T47D (cell line): ENCODE results near the gene ONECUT2.
"Not testable (repeated sequence)": the region's sequence is repeated elsewhere in the genome, so short reads cannot be mapped to it uniquely, and the experiment has no call there.

ENCODE experiments used
- DNase-seq, 2 experiments: peaks; one replicate each; pipeline versions ENCODE4 v3.0.0 to v3.0.0-alpha.2; 2011 to 2012; ENCODE audit warnings: low read depth in 1 of 2, low spot score in 1 of 2
- JUND ChIP-seq: IDR thresholded peaks from 2 replicates; pipeline ENCODE4 v1.6.1; 2012; ENCODE audit warnings: low read depth
- in situ Hi-C: cut with HindIII; loops from 2 replicates; pipeline ENCODE4 v1.10.0; 2016; ENCODE audit warnings: low sequenced_read_pairs, low pct_unique_long_range_greater_than_20kb

The ONECUT2 gene

GRCh38 chr18:57434536-57435494 is at the start of gene ONECUT2:
Gene ONECUT2, plus strand, starts transcription at chr18:57435374. Its CDS starts 343 bp downstream, at chr18:57435717.
- peak; percentile 93 to 99 for DNase-seq
- in situ Hi-C loops: no loop called here
- TF ChIP-seq JUND: no peak

- DNase-seq: no peak
- no peak for TF ChIP-seq JUND
- in situ Hi-C loops: no loop called here
Observed at GRCh38 chr18:57389271-57389670, 45.9 kb upstream of the ONECUT2 start.

GRCh38 chr18:57390044-57390443 is 45.1 kb upstream of the ONECUT2 start:
- TF ChIP-seq JUND: no peak
- in situ Hi-C loops: no loop called here
- no peak for DNase-seq

- DNase-seq, in situ Hi-C loops: not testable (repeated sequence)
Observed at GRCh38 chr18:57394749-57395148, 40.4 kb upstream of the ONECUT2 start.

GRCh38 chr18:57396831-57397230 is 38.3 kb upstream of the ONECUT2 start:
- in situ Hi-C loops, DNase-seq: not testable (repeated sequence)

GRCh38 chr18:57397440-57398132 is 37.6 kb upstream of the ONECUT2 start:
- in situ Hi-C loops: no loop called here
- DNase-seq: no peak
- TF ChIP-seq JUND: no peak

GRCh38 chr18:57404345-57404744 is 30.8 kb upstream of the ONECUT2 start:
- peak in 1 of 2 experiments; percentile 1 for DNase-seq
- TF ChIP-seq JUND: no peak
- in situ Hi-C loops: no loop called here

GRCh38 chr18:57409650-57410049 is 25.5 kb upstream of the ONECUT2 start:
- no peak for DNase-seq
- in situ Hi-C loops: no loop called here
- TF ChIP-seq JUND: no peak

GRCh38 chr18:57410749-57411148 is 24.4 kb upstream of the ONECUT2 start:
- no peak for TF ChIP-seq JUND
- in situ Hi-C loops: no loop called here
- DNase-seq: no peak

GRCh38 chr18:57416542-57416941 is 18.6 kb upstream of the ONECUT2 start:
- in situ Hi-C loops: no loop called here
- DNase-seq: no peak
- TF ChIP-seq JUND: no peak

GRCh38 chr18:57422313-57422872 is 12.8 kb upstream of the ONECUT2 start:
- peak in 1 of 2 experiments; percentile 36 for DNase-seq
- TF ChIP-seq JUND: no peak
- in situ Hi-C loops: no loop called here

- no peak for DNase-seq
- TF ChIP-seq JUND: no peak
- in situ Hi-C loops: no loop called here
Observed at GRCh38 chr18:57423821-57424220, 11.4 kb upstream of the ONECUT2 start.

GRCh38 chr18:57425096-57425495 is 10.1 kb upstream of the ONECUT2 start:
- in situ Hi-C loops: no loop called here
- DNase-seq: no peak
- TF ChIP-seq JUND: no peak
